ENCODE results near the gene ANKRD53. TPM values are rescaled to one million over a fixed set of nuclear protein-coding genes. Genes with fewer than 3 reads are reported as not detected.

The ANKRD53 gene
- polyA plus RNA-seq, 1 of the 3 experiments (the other 2 are of a cell fraction): 0.58 TPM

DNA sequence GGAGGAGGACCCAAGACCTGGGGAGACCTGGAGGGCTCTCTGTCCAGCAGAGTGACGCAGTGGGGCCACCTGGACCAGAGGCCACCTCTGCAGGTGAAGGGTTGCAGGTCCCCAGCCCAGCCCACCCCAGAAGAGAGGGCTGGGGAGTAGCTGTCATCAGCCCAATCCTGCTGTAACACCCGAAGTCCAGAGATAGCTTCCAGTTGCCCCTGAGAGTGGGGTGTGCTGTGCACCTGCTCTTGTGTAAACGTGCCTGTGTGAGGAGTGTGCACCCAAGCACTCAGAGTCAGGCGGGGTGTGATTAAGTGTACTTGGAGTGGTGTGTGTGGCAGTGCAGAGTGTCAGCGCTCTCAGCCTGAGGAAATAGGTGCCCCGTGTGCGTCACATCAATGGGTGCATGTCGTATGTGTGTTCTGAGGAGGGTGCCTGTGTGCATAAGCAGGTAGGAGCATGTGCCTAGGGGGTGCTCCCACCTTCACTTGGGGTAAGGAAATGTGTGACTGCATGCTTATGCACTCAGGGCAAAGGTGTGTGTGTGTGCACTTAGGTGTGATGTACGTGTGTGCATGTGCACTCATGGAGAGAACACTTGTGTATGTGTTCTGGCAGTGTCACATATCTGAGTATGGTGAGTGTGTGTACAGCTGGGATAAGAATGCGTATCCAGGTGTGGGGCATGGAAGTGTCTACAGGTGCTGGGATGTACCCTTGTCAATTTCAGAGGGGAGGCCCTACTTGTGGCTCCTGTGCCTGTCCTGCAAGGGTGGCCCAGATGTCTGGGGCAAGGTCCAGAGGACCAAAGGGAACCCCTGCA is 42.1 kb upstream of the ANKRD53 start:
- DNase-seq: no peak
- no peak for TF ChIP-seq JUND (IDR thresholded peaks at IDR 0.05)
- TF ChIP-seq, protein P1, sequence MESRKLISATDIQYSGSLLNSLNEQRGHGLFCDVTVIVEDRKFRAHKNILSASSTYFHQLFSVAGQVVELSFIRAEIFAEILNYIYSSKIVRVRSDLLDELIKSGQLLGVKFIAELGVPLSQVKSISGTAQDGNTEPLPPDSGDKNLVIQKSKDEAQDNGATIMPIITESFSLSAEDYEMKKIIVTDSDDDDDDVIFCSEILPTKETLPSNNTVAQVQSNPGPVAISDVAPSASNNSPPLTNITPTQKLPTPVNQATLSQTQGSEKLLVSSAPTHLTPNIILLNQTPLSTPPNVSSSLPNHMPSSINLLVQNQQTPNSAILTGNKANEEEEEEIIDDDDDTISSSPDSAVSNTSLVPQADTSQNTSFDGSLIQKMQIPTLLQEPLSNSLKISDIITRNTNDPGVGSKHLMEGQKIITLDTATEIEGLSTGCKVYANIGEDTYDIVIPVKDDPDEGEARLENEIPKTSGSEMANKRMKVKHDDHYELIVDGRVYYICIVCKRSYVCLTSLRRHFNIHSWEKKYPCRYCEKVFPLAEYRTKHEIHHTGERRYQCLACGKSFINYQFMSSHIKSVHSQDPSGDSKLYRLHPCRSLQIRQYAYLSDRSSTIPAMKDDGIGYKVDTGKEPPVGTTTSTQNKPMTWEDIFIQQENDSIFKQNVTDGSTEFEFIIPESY (IDR thresholded peaks at IDR 0.05; ENCODE audit: borderline replicate concordance, low read depth): no peak
- TF ChIP-seq RXRA (IDR thresholded peaks at IDR 0.05; ENCODE audit: borderline replicate concordance, low read depth): no peak
- no peak for TF ChIP-seq FOXM1 (IDR thresholded peaks at IDR 0.05; ENCODE audit: low read depth)
- TF ChIP-seq CHD2 (IDR thresholded peaks at IDR 0.05; ENCODE audit: low read length, partially characterized antibody): no peak
- TF ChIP-seq CTCF (IDR thresholded peaks at IDR 0.05): no peak
- no peak for TF ChIP-seq TCF12 (IDR thresholded peaks at IDR 0.05)
- TF ChIP-seq TEAD4 (IDR thresholded peaks at IDR 0.05; ENCODE audit: borderline replicate concordance, insufficient read depth): no peak
- TF ChIP-seq REST (IDR thresholded peaks at IDR 0.05; ENCODE audit: low read depth, low read length): no peak
- no peak for TF ChIP-seq NRF1 (IDR thresholded peaks at IDR 0.05; ENCODE audit: low read depth, low read length)
- TF ChIP-seq, protein P2, sequence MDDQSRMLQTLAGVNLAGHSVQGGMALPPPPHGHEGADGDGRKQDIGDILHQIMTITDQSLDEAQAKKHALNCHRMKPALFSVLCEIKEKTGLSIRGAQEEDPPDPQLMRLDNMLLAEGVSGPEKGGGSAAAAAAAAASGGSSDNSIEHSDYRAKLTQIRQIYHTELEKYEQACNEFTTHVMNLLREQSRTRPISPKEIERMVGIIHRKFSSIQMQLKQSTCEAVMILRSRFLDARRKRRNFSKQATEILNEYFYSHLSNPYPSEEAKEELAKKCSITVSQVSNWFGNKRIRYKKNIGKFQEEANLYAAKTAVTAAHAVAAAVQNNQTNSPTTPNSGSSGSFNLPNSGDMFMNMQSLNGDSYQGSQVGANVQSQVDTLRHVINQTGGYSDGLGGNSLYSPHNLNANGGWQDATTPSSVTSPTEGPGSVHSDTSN (IDR thresholded peaks at IDR 0.05): no peak
- TF ChIP-seq EP300 (IDR thresholded peaks at IDR 0.05; ENCODE audit: borderline replicate concordance in 1 of 2, low read depth in 1 of 2, low read length in 1 of 2): no peak
- TF ChIP-seq RAD21 (IDR thresholded peaks at IDR 0.05; ENCODE audit: low read length): no peak
- TF ChIP-seq SIN3A (IDR thresholded peaks at IDR 0.05; ENCODE audit: borderline replicate concordance, low read depth, low read length): no peak
- TF ChIP-seq, protein P3, sequence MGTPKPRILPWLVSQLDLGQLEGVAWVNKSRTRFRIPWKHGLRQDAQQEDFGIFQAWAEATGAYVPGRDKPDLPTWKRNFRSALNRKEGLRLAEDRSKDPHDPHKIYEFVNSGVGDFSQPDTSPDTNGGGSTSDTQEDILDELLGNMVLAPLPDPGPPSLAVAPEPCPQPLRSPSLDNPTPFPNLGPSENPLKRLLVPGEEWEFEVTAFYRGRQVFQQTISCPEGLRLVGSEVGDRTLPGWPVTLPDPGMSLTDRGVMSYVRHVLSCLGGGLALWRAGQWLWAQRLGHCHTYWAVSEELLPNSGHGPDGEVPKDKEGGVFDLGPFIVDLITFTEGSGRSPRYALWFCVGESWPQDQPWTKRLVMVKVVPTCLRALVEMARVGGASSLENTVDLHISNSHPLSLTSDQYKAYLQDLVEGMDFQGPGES (IDR thresholded peaks at IDR 0.05; ENCODE audit: low read depth, low read length): no peak
- no peak for TF ChIP-seq FOXJ3 (CRISPR knock-in tag; IDR thresholded peaks at IDR 0.05)
- Histone ChIP-seq H3K9me3 (no peaks in the 10 kb centered on the region), H3K79me2 (ENCODE audit: insufficient read depth) (no peaks in the 10 kb centered on the region), H3K4me3 (ENCODE audit: low read depth in 2 of 2, low read length in 1 of 2) (no peak overlapping the region), H3F3A (replicated peaks; ENCODE audit: insufficient read depth) (no peaks in the 10 kb centered on the region), H3K4me2 (no peak overlapping the region), H3K27ac (ENCODE audit: low read depth in 2 of 2, low read length in 1 of 2) (no peak overlapping the region), H3K9ac (no peak overlapping the region), H3K27me3 (ENCODE audit: insufficient read depth) (no peaks in the 10 kb centered on the region), H3K9me2 (no peaks in the 10 kb centered on the region), H3K4me1 (ENCODE audit: control insufficient read depth in 1 of 2, insufficient read depth in 2 of 2, low read depth in 1 of 2, low read length in 1 of 2) (peaks cover 0 to 5% of the 10 kb centered on the region in 2 experiments; a peak in 1 of 4 replicates), H2AFZ (ENCODE audit: low read depth) (no peak overlapping the region), H3K36me3 (replicated peaks in 1 of 2; ENCODE audit: control insufficient read depth in 1 of 2, insufficient read depth in 2 of 2, low read length in 1 of 2) (no peaks in the 10 kb centered on the region), H4K20me1 (ENCODE audit: insufficient read depth) (no peaks in the 10 kb centered on the region)
- POLR2A ChIA-PET: no interaction called here
- CTCF ChIA-PET: interaction anchor here (1.1 to 7.5 kb wide), 5 partner anchors 11 to 65 kb away, joined by 3 to 79 read pairs (median 20); no protein-coding TSS in a partner anchor
- 94% methylated on average over 8 of the region's 10 CpGs for WGBS (ENCODE audit: low lambda C conversion rate)
